NCI-H2081 treated with DMSO at 0.1 percent for 48 hours (cell line): ENCODE measurements around the gene AHRR.

Experiments used
- DNase-seq: peaks from one replicate; lab custom pipeline; 2025; lab: John Stamatoyannopoulos, UW

The AHRR gene

DNA sequence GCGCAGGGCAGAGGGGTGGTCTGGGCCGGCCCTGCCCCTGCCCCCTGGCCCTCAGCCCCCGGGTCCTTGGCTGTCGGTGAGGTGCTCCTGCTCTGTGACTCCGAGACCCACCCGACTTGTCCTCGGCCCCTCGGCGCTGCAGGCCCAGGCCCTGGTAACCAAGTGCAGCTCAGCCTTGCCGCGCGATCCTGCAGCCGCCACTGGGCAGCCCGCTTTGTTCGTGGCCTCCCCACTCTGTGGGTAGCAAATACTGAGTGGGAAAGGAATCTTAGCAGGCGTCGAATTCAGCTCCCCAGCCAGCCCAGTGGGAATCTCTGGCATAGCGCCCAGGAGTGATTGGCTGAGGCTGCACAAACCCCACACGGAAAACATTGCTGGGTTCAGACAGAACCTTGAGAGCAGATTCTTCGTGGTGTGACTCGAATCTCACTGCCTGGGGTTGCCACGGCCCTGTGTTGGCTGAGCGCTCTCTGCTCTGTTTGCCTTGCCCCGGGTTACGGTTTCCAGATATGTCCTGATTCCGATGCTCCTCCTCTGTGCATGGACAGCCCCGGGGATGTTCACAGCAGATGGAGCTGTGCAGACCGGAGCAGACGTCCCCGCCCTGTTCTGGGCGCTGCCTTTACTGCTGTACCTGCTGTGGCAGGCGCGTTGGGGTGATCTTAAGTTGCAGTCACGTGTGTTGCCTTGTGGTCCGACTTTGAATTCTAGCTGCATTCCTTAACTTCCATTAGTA, 108.1 kb downstream of the AHRR start:
- no peak for DNase-seq

DNA sequence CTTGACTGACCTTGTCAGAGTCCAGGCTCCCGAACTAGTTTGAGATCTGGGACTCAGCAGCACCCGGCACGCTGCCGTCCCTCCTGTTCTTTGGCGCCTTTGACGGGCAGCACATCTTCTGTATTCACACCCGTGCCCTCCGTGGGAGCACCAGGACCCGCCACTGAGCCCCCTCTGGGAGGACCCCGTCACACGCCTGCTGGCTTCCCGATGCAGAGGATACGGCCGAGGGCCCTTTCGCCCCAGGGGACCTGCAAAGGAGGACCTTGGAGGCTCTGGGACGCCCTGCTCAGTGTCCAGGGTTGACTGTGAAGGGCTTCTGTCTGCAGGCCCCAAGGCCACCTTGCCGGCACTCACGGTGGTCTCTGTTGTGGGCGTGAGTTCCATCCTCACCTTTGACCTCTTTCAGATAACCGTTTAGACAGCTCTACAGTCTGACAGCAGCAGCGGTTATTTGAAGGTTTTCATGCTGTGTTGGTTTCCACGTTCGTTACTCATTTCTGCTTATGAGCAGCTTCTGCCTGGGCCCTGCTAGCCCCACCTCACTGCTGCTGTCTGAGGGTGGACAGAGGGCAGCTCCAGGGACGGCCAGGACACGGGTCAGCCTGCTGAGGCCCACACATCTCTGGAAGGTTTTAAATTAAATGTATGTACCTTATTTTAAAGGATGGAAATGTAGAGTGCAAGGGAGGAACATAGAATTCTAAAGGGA, 108.9 kb downstream of the AHRR start:
- DNase-seq, result no peak

DNA sequence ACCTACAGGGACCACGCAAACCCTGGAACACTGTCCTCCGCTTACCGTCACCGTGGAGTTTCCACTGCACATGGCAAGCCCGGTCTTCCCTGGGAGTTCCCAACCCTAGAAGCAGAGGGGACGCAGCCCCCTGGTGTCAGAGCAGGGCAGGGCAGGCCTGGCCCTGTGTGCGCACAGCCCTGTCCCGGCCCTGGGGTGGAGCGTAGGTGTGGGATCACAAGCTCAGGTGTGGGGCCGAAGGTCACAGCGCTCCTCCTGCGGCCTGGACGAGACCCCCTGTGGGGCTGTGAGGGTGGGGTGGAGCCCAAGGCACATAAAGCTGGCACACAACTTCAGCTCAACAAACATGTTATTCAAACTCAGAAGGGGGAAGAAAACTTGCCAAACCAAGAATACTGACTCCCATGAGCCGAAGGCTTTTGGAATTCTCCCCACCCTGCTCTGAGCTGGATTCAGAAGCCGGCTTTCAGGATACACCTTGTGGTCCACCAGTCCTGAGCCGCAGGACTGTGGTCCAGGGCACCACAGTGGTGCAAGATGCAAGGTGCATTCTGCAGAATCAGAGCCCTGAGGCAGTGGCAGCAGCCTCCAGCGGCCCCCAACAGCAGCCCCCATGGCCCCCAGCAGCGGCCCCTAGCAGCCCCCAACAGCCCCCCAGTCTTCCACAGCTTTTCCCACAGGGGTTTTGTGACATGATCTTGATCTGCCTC, 109.6 kb downstream of the AHRR start:
- peak; percentile 30 for DNase-seq

DNA sequence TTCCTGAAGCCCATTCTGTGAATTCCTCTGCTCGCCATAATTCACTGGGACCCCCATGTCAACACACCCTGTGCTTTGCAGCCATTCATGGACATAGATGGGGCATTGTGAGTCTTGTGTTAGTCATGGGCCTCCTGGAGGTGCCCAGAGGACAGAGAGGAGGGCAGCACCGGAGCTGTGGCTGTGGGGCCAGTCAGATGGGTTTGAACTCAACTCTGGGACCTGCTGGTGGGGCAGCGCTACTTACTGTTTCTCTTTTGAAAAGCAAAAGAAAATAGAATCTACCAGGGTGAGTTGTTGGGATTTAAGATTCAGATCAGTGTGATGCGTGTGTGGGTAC, 110.2 kb downstream of the AHRR start:
- no peak for DNase-seq

DNA sequence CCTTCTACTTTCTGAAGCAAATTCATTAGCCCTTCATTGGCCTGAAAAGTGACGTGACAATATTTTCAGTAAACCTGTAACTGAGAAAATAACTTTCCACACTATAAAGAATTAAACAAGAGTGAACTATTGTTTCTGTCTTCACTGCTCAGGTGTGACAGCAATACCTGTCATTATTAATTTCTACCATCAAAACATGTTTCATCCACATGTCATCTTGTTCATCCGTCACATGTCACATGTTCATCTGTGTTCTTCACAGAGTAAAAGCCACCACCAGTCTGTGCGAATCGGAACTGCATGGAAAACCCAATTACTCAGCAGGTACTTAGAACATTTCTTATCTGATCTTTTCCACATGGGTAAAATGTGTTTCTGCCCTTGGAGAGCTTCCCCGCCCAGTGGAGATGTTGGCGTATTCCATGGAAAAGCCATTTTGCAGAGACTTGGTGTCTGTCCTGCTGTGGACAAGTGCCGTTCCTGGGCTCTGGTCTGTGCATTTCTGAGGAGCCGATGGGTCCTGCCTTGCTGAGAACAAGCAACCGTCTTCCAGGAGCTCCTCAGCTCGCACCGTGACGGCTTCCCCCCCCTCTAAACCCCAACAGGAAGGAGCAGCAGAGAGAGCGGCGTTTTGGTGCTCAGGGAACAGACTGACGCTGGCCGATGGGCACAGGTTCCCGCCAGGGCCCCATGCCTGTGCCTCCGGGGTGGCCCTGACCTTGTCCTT, 110.8 kb downstream of the AHRR start:
- no peak for DNase-seq

DNA sequence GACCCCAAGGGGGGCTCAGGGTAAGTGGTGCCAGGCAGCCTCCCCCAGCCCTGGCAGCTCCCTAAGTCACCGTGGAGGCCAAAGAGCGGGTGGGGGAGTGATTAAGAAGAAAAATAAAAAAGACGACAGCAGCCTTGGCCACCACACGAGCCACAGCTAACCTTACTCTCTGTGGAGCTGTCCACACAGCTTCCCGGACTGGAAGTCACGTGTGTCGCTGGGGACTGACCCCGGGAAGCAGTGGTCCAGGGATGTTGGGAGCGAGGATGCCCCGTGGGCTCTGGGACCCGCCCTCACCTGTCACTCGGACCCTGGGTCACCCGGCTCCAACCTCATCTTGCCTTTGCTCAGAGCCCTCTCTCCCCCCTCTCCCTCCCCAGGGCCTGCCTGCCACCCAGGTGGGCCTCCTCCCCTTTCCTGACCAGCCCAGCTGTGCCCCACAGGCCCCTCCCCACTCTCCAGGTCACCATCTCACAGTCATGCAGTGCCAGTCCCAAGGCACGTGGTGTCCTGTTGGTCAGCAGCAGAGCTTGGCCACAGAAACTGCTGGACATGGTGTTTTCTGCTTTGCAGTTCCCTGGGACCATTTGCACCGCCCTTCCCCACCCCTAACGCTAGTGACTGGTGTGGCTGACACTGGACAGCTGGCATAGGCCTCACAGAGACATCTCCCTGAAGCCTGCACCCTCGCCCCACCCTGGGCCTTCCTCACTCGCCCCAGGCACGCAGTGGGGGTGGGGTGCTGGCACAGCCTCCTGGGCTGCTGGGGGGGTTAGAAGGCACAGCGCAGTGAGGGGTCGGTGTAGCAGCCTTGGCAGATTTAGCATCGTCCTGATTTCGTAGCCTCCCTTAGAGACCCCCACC, 111.6 kb downstream of the AHRR start:
- DNase-seq, result no peak

DNA sequence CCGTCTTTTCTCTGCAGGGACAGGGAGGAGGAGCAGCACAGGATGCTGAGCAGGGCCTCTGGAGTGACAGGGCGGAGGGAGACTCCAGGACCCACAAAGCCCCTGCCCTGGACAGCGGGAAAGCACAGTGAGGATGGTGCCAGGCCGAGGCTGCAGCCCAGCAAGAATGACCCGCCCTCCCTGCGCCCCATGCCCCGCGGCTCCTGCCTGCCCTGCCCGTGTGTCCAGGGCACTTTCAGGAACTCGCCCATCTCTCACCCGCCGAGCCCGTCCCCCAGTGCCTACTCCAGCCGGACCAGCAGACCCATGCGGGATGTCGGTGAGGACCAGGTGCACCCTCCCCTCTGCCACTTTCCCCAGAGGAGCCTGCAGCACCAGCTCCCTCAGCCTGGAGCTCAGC, 112.3 kb downstream of the AHRR start:
- no peak for DNase-seq

DNA sequence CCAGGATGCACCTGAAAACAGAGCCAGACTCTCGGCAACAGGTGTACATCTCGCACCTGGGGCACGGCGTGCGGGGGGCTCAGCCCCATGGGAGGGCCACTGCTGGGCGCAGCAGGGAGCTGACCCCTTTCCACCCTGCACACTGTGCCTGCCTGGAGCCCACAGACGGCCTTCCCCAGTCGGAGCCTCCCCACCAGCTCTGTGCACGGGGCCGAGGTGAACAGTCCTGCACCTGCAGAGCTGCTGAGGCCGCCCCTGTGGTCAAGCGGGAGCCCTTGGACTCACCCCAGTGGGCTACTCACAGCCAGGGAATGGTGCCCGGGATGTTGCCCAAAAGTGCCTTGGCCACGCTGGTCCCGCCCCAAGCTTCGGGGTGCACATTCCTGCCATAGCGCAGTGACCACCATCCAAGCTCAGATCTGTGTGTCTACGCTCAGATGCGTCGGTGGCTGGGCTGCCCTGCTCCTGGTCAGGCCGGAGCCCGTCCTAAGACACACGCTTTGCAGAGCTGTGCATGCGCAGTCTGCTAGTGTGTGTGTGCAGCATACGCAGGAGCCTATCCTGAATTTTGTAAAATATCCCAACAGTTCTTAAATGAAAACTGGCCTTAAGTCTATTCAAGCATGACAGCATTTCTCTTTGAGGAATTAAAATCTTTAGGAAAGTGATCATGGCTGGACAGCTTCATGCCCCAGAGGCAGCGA, 113.1 kb downstream of the AHRR start:
- no peak for DNase-seq

DNA sequence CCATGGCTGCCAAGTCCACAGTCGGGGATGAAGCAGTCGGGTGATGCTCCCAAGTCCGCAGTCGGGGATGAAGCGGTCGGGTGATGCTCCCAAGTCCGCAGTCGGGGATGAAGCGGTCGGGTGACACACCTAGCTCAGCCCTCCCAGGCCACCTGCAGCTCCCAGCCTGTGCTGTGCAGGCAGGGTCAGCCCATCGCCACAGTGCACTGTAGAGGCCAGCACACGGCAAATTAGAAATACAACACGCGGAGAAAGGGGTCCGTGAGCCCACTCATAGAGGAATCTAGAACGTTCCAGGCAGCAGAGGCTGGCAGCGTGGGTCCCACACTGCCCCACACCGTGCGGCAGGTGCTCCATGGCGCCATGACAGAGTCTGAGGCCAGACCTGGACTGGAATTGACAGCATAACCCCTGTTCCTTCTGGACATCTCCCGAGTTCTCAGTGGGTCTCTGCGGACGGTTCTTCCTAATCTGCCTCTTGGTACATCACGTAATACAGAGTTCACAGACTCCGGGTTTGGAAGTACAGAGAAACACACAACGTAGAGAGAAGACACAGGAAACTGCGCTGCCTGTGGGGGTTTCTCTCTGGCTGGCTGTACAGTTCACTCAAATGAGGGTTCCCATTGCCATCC, 113.8 kb downstream of the AHRR start:
- no peak for DNase-seq

DNA sequence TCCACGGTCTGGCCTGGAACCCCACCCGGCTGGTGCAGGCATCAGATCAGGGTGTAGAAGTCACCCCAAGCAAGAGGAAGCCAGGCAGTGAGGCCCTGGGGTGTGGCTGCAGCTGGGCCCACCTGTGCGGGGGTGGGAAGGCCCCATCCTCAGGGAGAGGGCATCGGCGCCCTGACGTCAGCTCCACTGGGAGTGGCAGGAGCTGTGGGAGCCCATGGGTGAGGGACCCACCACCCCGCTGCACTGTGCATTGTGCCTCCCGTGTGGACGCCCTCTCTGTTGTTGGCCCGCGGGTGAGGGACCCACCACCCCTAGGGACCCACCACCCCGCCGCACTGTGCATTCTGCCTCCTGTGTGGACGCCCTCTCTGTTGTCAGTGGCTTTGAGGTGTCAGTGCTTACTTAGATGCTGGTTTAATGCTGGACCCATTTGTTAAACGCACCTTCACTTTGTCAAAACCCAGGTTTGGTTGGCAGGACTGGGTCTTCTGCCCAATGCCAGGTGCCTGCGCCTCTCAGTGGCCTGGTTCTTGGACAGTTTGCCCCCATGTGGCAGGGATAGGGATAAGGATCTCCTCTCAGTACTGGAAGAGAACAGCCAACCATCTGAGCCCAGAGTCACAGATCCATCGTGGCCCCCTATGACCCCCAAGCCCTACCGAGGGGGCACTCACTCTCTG, 114.6 kb downstream of the AHRR start:
- DNase-seq, result no peak

DNA sequence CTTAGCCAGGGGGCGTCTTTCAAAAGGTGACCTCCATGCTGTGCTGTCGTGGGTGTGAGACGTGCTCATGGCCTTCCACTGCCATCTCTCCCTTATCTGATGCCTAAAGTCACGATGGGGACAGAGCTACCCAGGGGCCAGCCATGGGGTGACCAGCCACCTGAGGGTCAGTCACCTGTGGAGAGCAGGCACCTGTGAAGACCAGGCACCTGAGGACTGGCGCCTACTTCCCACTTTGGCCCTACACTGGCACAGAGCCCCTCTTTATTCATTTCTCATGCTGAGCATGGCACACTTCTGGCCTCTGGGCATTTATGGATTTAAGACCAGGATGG, 115.1 kb downstream of the AHRR start:
- no peak for DNase-seq

DNA sequence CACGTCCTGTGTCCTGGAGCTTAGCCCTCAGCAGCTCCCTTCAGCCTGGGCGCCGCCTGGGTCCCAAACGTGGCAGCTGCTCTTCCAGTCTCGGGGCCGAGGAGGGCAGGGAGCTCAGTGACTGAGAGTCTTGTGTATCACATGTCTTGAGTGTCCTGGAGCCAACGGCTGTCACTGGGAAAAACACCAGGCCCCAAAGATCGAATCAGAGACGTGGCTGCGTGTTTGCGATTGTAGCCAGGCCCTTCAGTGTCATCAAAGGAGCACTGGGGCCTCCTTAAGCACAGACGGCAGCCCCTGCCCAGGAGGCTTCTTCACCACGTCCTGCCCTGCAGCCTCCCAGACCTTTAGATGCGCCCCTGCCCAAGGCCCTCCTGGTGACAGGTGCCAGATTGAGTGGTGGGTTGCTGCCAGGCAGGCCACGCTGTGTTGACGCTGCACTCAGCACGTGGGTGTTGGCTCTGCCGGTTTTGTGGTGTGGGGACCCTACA, 115.8 kb downstream of the AHRR start:
- DNase-seq, result no peak

DNA sequence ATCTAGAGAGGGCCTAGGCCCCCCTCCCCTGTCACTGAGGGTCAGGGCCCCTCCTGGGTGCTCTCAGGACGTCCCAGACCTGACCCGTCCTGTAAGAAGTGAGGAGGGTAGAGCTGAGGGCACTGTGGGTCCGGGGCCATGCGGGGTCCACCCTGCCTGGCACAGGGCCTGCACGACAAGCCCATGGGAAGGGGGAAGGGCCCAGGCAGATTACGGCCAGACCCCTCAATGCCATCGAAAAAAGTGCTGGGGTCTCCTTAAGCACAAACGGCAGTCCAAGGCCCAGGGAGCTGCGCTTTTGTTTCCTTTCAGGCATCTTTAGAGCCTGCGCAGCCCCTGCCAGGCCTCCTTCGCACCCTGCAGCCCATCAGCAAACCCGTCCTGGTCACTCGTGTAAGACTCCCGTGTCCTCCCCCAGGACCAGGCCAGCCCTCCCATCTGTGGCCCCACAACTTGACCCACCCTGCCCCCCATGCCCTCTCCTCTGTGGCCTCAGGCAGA, 117.0 kb downstream of the AHRR start:
- DNase-seq, result no peak

DNA sequence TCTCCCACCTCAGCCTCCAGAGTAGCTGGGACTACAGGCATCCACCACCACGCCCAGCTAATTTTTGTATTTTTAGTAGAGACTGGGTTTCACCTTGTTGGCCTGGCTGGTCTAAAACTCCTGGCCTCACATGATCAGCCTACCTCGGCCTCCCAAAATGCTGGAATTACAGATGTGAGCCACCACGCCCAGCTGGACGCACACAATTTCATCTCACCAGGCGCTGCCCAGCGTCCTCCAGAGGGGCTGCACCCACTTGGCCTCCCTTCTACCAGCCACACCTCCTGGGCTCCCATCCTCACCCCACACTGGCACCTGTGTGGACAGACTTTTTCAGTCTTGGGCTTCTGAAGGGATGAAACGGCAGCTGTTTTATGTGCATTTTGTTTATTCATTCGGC, 117.7 kb downstream of the AHRR start:
- DNase-seq, result no peak

DNA sequence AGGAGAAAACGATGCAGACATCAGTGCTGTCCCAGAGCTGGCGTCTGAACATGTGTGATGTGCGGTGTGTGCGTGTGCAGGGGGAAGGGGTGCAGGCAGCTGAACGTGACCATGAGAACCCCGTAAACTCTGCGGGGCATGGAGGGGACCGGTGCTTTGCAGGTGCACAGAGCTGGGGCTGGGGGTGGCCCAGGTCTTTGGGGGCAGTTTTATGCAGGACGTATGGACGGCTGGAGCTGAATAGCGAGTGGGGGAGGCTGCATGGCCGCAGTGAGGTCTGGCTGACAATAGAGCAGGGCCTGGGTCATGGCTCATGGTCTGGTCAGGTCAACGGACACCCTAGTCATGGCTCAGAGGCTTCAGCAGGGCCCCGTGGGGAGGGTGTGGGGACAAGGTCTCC, 118.1 kb downstream of the AHRR start:
- no peak for DNase-seq

DNA sequence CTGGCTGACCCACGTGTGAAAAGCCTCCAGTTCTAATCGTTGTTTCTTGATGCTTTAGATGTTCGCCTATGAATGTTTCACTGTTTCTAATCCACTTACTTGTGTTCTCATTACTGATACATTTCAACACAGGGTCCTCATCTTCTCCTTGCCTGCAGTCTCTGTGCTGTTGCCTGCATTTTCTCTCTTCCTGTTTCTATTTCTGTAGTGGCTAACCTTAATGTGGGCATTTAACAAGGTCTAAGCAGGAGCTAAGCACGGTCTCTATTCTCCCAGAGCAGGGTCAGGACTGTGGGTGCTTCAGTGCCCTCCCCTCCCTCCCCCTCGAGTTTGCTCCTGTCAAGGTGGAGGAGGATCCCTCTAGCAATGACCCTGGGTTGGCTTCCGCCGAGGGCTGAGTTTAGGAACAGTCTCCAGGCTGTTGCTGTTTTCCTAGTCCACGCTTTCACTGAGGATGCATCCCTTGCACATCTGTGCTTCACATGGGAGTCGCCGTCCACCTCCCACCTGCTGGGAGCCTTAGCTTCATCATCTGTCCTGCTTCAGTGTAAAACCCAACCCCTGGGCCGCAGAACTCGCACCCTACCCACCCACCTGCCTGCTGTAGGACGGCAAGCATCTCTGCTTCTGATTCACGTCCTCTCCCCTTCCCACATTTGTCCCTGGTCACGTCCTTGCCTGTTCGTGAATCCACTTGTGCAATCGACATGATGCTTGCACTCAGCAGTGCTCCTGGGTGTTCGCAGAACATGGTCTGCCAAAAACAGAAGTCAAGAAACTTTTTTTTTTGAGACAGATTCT, 119.1 kb downstream of the AHRR start:
- DNase-seq, result no peak

DNA sequence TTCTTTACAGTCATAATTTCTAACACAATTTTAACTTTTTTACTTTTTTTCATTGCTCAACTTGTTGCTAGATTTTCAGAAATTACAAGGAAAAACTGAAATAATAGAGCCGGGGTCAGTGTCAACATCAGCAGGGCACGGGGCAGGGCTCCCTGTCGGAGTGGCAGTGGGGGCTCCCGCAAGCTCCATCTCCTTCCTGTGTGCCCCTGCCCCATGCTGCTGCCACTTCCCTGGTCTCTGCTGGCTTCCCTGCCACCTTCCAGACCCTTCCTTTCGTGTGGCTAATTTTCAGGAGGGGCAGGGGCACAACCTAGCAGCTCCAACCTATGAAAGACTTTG, 120.5 kb downstream of the AHRR start:
- DNase-seq, result no peak

DNA sequence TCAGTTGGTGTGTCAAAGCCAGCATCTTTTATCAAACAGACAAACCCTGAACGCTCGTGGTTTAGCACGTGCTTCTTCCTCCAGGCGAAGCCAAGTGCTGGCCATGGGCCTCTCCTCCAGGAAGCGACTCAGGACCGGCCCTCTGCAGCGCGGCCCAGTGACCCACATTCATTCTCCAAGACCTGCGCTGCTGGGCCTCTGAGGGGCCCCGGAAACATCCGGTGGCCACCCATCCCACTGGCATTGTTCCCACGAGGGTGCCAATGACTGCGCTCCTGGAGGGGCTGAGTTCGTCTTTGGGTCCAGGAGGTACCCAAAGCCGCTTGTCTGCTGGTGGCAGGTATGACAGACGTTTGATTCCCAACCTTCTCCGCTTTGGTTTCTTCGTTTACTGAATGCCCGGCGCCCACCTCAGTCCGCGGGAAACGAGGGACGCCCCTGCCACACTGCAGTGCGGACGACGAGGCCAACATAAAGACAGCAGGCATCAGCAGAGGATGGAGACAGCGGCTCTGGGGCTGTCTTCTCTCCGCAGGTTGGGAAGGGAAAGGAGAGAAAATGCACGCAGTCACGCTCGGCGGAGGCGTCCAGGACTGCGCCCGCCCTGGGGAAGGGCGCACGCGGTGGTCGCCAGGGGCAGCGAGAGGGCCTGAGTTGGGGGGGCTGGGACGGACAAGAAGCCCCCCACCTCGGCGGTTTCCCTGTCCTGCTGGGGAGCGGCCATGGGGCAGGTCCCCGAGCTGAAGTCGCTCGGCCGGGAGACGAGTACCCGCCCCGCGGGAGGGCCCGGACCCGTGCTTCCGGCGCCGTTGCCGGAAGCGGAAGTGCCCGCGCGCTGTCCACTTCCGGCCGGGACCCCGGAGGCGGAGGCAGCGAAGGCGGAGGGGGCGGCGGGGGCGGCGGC, 121.1 kb downstream of the AHRR start, which contains the start of gene EXOC3:
Gene EXOC3, plus strand, starts transcription at position 842 of the 904 bp plus-strand sequence. CDS start 3,030 bp downstream, outside the sequence.
- peak; percentile 46 for DNase-seq
